Hepatocyte (in vitro differentiated cells): ENCODE measurements around the gene ERC2.

Source experiments
- EZH2 ChIP-seq: fragments of 200-600 bp; sonication (generic); IDR thresholded peaks from 2 replicates; pipeline ENCODE4 v1.6.1; 2016; ENCODE audit warnings: antibody characterized with exemption, mild to moderate bottlenecking, borderline replicate concordance
- EZH2phosphoT487 ChIP-seq: fragments of 200-600 bp; sonication (generic); IDR thresholded peaks from one replicate; pipeline ENCODE4 v1.6.1; 2018; ENCODE audit warnings: antibody characterized with exemption, mild to moderate bottlenecking, low read depth, moderate library complexity; ENCODE audit not compliant: unreplicated experiment, severe bottlenecking
- TF ChIP-seq, protein P1 (sequence below): fragments of 200-600 bp; sonication (generic); IDR thresholded peaks from 2 replicates; pipeline ENCODE4 v1.5.1; 2016; ENCODE audit warnings: antibody characterized with exemption, mild to moderate bottlenecking; ENCODE audit not compliant: poor library complexity

DNA sequence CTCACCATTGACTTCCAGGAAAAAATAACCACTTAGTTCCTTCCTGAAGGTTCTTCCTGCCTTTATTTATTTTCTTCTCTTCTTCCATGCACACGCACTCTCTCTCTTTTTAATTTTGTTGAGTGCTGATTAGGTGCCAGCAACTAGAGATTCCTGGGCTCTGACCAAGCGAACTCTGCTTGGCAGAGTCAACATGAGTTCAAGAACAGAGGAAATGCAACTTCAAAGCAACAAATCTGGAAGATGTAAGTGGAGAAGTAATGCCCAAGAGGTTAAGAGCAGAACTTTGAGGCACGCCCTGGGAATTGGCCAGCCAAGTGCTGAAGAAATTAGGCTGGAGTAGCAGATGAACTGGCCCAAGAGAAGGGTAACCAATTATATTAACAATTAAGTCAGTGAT lies 8.5 kb downstream of the ERC2 start:
- TF ChIP-seq, protein P1, sequence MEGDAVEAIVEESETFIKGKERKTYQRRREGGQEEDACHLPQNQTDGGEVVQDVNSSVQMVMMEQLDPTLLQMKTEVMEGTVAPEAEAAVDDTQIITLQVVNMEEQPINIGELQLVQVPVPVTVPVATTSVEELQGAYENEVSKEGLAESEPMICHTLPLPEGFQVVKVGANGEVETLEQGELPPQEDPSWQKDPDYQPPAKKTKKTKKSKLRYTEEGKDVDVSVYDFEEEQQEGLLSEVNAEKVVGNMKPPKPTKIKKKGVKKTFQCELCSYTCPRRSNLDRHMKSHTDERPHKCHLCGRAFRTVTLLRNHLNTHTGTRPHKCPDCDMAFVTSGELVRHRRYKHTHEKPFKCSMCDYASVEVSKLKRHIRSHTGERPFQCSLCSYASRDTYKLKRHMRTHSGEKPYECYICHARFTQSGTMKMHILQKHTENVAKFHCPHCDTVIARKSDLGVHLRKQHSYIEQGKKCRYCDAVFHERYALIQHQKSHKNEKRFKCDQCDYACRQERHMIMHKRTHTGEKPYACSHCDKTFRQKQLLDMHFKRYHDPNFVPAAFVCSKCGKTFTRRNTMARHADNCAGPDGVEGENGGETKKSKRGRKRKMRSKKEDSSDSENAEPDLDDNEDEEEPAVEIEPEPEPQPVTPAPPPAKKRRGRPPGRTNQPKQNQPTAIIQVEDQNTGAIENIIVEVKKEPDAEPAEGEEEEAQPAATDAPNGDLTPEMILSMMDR, result no peak
- TF ChIP-seq EZH2 (no peak), EZH2phosphoT487 (no peak)
